Stimulated activated CD8-positive, alpha-beta memory T cell treated with anti-CD3 and anti-CD28 coated beads, Interleukin-15, amount 100 ng/mL, for 48 hours (primary cell): ENCODE measurements around the gene INSM1.

ENCODE experiments used
- DNase-seq, 2 donors: peaks; one replicate each; pipeline ENCODE4 v3.0.0-alpha.2; 2020; ENCODE audit warnings: low read depth in 2 of 2

INSM1 gene

DNA sequence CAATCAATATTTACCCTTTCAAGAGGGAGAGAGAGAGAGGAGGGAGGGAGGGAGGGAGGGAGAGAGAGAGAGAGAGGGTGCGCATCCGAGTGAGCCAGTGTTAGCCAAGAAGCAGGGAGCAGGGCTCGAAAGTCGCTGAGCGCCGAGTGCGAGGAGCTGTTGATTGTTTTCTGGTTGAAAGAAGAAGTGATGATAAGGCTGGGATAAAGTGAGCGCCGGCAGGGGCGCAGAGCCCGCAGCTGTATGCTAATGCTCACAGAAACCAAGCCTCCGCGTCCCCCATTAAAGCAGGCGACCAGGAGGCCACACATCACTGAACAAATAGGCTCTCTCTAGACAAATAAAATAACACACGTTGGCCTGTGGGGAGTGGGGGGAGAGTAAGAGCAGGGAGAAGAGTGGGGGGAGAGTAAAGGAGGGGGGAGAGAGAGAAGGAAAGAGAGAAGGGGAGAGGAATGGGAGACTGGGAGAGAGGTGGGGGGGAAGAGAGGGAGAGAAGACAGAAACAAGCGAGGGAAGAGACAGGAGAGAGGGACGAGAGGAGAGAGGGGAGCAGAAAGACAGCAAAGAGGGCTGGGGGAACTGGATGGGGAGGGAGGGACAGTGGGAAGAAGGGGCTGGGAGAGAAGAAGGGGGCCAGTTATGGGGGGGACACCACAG, 5.0 kb upstream of the INSM1 start:
- DNase-seq = no peak

DNA sequence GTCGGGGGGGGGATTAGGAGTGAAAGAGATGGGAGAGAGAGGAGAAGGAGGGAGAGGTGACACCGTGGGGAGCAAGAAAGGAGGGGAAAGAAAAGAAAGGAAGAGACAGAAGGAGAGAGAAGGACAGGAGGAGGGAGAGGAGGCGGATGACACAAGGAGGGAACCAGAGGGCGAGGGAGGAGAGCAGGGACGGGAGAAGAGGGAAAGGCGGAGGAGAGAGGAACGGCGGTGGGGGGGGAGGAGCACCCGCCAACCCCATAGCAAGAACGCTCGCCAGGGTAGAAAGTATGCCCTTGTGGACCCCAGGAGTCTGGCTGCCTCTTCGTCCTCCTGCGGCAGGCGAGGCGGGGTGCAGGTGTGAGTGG, 4.5 kb upstream of the INSM1 start:
- no peak for DNase-seq

- no peak for DNase-seq
These were observed 3.9 kb upstream of the INSM1 start for GRCh38 chr20:20363799-20364592.

- DNase-seq = no peak
These were observed 3.1 kb upstream of the INSM1 start for GRCh38 chr20:20364593-20365479.

DNA sequence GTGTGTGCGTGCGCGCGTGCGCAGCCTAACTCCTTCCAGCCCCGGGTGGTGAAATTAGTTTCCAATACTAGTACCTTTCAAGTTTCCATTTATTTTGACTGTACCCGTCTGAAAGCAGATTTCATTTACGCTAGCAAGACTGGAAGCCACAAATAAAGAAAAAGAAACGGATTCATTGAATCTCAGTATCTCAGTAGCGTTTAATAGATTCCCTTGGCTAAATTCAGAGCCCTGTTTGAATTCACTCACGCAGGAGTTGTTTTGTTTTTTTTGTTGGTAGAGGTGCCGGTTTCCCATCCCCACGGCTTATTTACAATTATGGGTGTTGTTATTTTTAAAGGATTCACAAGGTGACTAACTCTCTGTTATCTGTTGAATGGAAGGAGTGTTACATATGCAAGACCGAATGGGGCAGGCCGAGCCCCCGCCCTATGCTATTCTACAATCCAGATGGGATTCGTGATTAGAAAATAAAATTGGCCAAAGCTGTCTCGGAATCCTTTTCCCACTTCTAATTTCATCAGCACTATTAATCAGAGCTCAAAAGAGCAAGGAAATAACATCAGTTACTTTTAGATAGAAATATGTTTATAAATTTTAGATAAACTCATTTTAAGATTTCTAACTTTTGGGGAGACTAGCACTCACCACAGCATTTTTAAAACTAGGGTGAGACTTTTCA, 2.3 kb upstream of the INSM1 start:
- DNase-seq = no peak

- no peak for DNase-seq
These were observed 1.4 kb upstream of the INSM1 start for GRCh38 chr20:20366551-20366875.

- DNase-seq = no peak
These were observed 879 bp upstream of the INSM1 start for GRCh38 chr20:20366876-20367574.

DNA sequence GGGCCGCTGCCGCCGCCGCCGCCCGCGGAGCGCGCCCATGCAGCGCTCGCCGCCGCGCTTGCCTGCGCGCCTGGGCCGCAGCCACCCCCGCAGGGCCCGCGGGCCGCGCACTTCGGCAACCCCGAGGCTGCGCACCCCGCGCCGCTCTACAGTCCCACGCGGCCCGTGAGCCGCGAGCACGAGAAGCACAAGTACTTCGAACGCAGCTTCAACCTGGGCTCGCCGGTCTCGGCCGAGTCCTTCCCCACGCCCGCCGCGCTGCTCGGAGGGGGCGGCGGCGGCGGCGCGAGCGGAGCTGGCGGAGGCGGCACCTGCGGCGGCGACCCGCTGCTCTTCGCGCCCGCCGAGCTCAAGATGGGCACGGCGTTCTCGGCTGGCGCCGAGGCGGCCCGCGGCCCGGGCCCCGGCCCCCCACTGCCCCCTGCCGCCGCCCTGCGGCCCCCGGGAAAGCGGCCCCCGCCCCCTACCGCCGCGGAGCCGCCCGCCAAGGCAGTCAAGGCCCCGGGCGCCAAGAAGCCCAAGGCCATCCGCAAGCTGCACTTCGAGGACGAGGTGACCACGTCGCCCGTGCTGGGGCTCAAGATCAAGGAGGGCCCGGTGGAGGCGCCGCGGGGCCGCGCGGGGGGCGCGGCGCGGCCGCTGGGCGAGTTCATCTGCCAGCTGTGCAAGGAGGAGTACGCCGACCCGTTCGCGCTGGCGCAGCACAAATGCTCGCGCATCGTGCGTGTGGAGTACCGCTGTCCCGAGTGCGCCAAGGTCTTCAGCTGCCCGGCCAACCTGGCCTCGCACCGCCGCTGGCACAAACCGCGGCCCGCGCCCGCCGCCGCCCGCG, 730 bp downstream of the INSM1 start:
- DNase-seq = no peak

- no peak for DNase-seq
These were observed 1.6 kb downstream of the INSM1 start for GRCh38 chr20:20369250-20370093.

DNA sequence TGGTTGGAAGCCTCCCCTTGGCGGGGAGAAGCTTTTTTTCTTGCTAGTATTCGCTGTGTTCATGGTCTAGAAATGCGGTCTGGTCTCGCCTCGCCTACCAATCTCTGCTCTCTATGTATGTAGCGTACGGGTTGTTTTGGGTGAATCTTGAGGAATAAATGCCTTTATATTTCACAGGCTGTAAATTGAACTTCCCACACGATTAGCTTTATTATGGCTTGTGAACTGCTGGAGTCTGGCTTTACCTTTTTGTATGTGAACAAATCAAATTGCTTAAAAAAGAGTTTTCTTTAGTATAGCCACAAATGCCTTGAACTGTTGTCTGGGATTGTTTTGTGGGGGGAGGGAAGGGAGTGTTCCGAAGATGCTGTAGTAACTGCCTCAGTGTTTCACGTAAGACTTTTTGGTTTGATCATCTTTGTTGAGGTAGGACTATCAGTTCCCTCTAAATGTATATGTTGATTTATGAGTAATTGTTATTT, 2.2 kb downstream of the INSM1 start:
- no peak for DNase-seq

DNA sequence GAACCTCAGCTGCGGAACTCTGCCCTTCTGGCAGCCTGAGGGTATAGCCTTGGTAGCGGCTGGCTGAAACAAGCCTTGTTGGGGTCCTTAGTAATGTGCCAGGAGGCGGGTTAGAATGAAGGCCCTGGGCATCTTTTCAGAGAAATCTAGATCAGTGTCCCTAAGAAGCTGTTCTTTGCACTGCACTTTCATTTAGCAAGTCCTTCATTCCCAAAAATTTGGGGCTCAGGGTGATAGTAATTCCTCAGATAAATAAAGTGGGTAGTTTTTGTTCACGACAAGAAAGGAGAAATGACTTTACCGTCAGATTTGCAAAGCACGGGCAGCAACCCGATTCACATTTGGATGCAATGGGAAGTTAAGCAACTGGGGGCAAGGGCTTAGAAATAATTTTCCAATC, 3.2 kb downstream of the INSM1 start:
- DNase-seq = no peak

DNA sequence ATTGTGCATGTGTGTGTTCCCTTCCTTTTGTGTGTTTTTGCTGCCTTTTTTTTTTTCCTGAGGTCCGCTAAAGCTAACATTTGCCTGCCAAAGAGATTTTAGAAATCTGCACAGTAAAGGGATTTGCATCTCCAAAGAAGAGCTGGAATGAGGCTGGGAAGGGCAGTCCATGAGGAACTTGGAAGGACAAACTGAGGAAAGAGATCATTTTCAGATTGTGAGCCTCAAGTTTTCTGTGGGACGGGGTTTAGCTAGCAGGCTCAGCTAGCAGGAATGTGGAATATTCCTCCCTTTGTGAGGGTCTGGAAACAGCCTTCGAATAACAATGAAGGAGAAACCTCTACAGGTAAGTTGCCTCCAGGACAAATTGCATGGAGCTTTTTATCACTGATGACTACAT, 3.8 kb downstream of the INSM1 start:
- DNase-seq = no peak

GRCh38 chr20:20373091-20373571, 5.2 kb downstream of the INSM1 start:
- no peak for DNase-seq

GRCh38 chr20:20375862-20376261, 8.0 kb downstream of the INSM1 start:
- DNase-seq = no peak

- DNase-seq = no peak
These were observed 18.3 kb downstream of the INSM1 start for GRCh38 chr20:20386192-20386591.

GRCh38 chr20:20390393-20390792, 22.5 kb downstream of the INSM1 start:
- DNase-seq = no peak

DNA sequence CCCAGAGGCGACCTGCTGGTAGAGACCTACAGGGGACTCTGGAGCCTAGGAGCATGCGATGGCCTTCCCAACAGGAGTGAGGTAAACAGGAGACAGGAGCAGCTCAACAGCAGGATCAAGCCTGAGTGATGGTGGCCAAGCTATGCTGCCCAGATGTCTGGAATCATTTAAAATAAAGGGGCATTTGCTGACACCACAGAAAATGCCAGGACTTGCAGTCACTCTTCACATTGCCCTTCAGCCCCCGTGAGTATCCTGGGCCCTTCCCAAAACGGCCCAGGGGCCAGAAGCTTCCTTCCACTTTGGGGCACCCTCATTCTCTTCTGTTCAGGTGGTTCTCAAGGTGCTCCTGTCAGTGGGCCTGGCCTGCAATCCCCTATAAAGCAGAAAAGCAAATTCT, 23.2 kb downstream of the INSM1 start:
- no peak for DNase-seq

GRCh38 chr20:20391766-20392165, 23.9 kb downstream of the INSM1 start:
- DNase-seq = no peak
